EL (cell line): Measurements from ENCODE around the gene CTBP2.
"Not testable (repeated sequence)": the region's sequence is repeated elsewhere in the genome, so short reads cannot be mapped to it uniquely, and the experiment has no call there.

Source experiments
- DNase-seq: peaks from one replicate; pipeline ENCODE4 v3.0.0-alpha.2; 2016

CTBP2 gene

DNA sequence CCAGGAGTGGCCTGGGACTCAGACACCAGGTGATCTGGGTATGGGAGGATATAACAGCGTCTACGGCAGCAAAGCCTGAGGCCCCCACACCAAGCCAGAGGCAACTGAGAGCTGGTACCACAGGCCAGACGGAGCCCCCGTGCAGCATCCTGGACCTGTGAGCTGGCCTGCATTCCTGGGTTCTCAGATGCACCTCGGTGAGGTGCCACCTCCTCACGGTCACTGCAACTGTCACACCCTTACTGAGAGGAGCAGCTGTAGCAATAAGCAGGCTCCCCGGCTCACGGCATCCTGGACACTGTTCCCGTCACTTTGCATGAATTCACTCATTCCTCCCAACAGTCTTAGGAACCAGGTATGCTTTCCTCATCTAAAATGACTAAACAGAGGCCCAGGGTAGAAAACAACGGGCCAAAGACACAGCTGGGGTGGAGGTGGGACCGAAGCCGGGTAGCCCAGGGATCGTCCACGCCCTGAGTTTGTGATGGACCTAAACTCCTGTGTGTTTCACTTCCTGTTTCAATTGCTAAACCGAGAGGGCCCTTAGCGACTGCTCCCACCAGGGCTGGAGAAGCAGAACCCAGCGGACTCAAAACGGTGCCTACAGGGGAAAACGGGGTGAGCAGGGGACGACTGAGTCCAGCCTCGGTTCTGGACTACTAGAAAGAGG lies 98.7 kb downstream of the CTBP2 start:
- DNase-seq: no peak

DNA sequence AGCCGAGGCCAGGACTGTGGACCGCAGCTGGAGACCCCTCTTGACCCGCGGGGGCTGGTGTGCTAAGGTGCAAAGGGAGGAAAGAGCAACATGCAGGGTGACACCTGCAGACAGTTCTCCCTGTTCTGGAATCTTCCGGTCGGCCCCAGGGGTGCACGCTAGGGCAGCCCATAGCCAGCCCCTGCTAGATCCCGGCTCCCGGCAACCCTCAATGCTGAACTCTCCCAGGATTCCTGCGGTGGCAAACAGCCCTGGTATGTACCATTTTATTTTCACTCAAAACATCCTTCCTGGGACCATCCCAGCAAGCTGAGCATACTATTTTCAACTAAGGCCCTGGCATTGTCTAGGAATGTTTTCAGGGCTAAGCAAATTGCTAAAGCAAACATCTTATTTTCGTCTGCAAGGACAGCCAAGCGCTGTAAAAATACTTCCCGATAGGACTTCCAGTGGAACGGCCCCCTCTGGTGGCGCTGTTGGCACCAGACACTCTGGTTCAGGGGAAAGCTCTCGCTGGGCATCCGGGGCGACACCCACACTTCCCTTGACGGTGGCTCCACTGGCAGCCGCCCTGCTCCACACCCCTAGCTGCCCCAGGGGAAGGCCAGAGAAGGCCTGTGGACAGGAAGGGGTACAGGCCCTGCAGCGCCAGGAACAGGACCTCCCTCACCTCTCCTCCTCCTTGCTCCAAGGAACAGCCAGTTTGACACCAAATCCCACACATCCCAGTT lies 99.4 kb downstream of the CTBP2 start:
- peak; percentile 86 for DNase-seq

DNA sequence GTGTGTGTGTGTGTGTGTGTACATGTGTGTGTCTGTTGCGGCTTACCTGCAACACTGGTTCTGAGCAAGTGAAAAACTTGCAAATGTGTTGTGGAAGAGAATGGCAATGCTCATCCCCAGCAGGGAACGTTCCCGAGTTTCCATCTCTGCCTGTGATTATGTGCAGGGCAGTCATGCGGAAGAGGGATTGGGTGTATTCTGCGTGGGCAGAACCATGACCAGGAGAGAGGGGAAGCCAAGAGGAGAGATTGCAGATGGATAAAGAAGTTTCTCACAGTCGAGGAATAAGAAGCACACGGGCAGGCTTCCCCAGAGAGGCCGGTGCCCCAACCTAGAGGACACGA lies 99.9 kb downstream of the CTBP2 start:
- no peak for DNase-seq

DNA sequence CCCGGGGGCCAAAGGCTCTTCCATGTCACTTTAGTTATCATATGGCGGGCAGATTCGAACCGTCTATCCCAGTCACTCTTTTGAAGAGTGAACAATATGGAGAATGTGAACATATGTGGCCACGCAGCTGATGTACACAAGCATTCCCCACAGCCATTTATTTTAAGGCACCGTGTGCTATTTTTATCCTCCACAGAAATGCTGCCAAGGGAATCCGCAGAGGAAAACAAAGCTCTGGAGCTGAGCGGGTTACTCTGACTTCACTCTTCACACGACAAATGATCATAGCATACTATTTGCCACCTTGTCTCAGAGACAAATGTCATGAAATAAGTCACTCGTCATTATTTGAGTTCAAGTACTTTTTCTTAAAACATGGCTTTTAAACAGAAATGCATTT lies 100.3 kb downstream of the CTBP2 start:
- no peak for DNase-seq

DNA sequence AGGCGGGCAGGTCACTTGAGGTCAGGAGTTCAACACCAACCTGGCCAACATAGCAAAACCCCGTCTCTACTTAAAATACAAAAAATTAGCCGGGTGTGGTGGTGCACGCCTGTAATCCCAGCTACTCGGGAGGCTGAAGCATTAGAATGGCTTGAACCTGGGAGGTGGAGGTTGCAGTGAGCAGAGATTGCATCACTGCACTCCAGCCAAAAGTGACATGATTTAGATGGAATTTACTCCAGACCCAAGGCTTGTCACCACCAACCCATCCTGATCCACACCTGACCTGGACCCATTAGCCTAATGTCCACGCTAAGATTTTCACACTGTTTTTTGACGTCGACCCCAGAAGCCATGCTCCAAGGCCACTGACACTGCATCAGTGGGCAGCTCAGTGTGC lies 101.0 kb downstream of the CTBP2 start:
- not testable (repeated sequence) for DNase-seq

DNA sequence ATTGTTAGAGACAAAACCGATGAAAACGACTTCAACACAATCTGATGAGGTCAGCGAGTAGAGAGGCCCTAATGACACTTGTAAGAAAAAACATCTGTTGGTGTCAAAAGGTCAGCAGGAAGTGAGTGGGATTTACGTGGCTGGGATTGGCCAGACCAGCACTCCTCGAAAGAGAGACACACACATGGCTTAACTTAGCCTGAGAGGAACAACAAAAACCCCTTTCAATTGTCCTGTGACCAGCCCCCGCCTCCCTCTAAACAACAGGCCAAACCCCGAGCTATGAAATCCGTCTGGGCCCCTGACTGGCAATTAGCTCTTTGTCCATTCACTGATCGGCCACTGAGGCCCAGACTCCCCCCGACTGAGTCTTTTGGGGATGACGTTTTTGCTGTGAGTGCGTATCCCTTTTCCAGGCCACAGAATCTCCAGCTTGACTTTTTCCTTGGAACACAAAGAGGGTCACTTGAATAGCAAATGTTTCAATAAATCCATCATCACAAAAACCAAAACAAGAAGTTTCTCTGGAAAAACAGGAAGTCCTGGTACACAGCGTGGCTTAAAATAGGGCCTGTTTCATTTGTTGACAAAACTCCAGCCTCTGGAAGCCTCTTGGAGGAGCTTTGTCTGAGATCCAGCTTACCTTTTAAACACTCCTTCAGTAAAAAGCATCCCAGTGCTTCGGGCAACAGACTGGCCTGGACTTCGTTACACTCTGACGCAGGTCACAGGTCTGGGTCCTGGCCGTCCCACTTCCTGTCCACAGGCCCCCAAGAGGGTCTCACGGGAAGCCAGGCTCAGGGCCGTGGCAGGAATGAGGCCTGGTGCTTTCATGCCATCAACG lies 103.0 kb downstream of the CTBP2 start:
- DNase-seq: peak; percentile 95

DNA sequence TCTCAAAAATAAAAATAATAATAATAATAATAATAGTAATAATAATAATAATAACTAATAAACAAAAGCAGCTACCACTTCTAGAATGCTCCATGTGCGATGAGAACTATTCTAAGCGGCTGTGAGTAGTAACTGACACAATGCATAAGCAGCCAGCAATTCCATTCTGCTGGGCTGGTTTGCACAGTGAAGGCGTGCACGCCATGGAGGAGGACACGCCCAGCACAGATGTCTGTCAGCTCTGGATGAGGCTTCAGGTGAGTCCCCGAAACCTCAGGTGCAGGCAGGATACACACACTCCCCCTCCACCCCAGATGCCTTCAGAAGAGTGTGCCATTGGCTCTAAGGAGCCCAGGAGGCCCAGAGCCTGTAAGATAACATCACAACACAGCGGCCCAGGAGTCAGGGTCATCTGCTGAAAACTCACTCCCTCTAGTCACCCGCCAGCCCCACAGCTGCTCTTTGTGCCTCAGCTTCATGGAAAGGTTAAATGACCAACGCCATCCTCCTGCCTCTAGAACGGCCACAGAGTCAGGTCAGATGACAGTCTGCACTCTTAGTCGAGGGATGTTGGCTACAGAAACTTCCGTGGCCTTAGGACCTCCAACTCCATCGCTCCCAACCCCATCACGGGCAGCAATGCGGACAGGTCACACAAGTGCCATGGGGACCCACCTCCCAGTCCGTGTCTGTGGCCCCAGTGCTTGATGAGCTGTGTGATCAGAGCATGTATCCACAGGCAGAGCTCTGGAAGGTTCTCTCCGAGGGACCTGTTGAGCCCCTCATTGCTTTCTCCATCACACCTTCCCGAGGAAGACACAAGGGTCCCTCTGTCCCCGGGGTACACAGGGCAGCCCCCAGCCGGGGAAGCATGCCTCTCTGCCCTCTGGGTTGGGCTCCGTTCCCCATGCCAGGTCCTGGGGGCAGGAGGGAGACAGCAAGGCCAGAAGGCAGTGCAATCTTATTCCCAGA lies 103.9 kb downstream of the CTBP2 start:
- DNase-seq: no peak

DNA sequence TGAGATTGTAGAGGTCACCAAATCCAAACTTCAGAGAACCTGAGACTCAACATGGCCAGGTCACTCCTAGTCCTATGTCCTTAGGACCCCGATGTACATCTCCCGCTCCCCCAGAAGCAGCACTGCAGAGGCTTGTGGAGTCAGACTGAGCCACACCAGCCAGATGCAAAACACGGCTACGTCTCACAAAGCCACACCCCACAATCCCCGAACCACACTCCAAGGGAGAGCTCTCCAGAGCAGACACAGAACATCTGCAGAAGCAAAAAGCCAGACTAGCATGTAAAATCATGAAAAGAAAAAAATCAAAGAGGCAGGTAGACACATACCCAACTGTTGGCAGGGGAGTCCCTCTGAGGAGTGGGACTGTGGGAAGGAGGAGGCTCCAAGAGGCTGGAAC lies 104.9 kb downstream of the CTBP2 start:
- no peak for DNase-seq

DNA sequence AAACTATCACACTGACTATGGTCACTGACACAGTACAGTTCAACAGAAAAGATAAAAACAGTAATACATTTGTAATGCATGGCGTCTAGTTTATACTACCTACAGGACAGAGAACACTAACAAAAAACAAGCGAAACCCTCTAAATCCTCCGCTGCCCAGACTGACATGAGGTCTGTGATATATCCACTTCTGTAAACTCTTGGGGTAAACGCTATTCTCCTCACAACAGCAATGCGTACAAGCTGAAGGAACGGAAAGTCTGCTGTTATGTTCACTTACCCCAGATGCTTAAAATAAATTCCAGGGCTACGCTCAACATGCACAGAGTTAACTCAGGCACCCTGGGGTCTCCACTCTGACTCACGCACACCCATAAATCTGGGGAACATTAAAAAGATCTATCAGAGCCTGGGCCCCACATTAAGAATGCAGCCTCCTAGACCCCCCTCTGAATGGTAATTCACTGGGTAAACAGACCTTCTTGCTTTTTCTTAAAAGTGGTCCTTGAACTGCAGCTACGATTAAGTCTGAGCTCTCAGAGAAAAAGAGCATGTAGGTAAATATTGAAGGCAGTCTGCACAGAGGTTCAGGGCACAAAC lies 105.6 kb downstream of the CTBP2 start:
- DNase-seq: no peak

DNA sequence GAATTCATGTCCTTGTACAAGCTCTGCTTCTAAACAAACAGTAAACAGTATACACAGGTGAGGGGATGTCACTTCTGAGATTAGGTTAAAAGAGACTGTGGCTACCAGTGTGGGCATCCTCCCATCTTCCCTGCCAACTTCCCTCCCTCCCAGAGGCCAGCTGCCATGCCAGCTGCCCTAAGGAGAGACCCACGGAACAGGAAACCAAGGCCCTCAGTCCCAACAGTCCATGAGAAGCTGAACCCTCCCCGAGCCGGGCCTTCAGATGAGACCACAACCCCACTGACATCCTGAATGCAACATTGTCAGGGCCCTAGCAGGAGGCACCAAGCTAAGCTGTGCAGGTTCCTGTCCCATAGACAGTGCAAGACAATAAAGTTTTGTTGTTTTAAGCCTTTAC lies 106.1 kb downstream of the CTBP2 start:
- DNase-seq: no peak

DNA sequence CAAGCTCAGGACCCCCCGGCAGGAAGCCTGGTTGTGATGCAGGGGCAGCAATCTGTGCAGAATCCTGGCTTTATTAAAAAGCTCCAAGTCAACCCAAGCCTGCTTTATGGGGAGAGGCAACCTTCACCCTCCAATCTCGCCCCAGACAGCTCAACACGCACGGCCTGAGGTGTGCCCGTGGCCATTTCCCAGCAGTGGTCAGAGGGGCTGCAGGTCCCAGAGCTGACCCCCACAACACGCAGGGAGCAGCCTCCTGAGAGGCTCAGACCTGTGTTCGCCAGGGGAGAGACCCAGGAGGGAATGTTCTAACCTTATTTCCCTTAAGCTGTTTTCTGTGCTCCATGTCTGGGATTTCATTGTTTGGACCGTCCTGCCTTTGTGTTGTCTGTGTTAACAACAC lies 108.2 kb downstream of the CTBP2 start:
- DNase-seq: no peak

DNA sequence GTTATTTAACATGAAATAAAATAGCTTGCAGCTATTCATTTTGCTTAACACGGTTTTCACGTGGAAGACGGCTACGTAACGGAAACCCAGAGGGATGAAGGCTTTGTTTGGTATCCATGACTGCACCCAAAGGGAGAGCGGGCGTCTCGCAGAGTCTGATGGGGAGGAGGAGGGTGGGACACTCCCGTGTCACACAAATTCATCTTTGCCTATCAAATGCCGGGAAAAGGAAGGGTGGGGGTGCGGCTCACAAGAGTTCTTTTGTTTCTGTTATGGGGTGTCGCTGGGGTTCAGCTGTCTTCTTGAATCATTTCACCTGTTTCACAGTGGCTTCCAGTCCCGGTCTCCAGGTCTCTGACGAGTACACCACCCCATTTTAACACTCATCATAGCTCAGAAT lies 110.0 kb downstream of the CTBP2 start:
- no peak for DNase-seq

DNA sequence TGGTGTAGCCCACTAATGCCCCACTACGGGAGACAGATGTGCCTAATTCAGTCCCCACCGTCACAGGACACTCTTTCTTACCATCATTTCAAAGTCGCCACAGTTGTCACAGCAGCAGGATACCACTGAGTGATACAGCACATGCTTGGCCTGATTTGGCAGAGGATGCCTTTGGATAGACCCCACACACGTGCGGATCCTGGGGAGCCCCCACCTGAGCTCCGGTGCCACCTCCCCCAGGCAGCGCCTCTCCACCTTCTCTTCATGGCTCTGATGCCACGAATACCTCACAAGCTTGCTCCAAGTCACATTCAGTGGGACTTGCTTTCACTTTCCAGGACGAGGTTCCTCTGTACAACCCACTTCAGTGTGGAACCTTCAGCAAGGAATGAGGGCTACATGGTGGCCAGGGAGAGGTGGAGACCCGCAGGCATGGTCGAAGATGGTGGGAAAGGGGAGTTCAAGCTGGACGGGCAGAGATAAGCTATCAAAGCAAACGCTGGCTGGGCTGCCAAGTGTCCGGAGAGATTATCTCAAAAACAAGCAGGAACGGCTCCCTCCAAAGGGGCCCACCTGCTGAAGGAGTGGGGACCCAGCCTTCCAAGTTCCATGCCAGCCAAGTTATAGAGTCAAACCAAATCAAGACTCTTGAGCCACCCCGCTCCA lies 111.0 kb downstream of the CTBP2 start:
- DNase-seq: no peak

DNA sequence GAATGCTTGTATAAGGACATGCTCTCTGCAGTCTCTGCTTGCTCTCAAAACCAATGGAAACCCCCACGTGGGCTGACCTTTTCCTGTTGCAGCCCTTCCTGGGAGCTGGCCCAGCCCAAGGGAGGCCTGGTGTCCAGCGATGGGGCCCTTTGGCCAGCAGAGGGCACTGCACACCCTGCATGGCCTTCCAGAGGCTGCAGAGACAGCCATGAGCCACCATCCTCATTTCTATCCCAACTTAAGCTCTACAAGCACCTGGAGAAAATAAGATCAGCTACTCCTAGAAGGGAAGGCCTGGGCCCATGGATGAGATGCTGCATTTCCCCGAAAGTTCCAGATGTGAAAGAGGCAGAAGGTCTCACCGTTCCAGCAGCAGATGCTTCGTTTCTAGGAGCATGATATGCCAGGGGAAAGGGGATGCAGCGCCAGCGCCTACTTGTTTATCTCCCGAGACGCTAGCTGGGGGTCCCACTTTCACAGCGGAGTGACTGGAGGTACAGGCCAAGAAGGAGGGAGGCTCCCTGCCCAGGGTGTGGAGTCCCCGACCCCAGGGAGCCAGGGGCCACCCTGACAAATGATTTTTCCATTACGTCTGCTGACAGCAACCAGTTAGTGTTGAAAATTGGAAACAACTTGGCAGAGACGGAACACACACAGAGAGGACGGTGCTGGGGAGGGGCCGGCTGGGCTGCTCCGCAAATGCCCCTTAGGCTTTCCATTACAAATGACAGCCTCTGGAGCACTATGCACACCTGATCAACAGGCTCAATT lies 112.1 kb downstream of the CTBP2 start:
- peak; percentile 84 for DNase-seq

DNA sequence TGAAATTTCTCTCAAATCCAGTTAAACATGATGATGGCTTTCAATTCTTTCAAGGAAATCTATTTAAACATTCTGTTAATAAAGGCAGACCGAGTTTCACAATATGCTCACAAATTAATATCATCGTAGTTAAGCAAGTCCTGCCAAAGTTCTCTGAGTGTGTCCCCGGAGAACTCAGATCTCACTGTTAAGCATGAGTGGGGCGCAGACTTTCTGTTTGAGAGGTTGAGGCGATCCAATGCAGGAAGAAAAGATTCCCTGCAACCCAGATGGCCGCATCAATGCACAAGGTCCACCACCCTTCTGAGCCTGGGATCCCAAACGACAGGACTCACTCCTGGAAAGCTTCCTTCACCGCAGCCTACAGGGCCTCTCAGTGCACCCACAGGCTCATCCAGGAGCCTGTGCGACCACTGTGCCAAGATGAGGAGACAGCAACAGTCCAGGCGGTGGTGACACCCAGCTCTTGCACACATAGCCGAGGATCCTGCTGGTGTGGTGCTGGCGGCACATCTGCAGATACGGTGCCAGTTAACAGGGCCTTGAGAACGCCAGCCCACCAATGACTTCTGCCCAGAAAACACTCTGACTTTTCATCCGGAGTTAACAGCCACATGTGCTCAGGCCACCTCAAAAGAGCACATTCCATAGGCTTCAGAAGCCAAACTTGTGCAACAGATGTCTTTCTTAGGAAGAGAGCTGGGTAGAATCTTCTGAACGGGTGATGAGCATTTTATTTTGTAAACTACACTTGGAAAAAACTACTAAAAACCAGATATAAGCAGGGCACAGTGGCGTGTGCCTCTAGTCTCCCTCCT lies 116.3 kb downstream of the CTBP2 start:
- DNase-seq: no peak

DNA sequence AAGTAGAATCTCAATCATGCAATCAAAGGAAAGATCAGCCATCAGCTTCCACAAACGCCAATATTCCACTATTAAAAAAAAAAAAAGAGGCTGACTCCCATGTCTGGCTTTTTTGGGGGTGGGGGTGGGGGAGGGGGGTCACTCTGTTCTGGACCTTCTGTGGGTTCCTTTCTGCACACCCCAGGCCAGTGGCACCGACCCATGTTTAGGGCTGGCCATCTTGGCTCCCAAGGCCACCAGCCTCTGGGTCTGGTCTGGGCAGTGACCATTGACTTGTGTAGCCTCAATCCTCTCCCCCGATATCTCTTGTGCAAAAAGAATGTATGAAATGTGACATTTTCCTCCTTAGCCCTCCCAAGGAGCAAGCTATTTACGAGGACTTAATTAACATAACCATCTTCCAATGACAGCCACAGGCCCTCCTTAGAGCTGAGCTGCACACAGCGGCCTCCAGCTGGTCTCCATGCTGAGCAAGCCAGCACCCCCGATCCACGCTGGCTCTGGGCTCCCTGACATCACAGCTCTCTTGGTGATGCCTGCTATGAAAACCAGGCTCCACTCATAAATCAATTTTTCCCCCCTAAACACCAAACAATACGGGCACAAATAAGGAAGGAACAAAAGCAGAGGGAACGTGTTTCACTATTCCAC lies 118.4 kb downstream of the CTBP2 start:
- no peak for DNase-seq

DNA sequence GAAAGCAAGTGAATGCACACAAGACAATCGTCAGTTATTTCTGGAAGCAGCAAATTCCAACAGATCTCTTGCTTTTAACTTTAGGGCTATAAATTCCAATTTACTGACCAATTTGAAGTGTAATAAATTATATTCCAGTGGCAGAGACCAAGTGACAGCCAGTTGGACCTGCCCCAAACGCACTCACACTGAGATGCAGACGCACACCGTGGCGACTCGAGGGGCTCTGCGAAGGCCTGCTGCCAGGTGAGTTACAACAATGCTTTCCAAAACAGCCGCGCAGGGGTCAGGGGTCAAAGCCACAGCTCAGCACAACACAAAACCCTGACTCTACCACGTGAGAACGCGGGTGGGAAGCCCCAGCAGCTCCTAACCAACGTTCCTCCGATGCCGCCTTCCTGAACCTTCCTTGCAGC lies 121.0 kb downstream of the CTBP2 start:
- no peak for DNase-seq

DNA sequence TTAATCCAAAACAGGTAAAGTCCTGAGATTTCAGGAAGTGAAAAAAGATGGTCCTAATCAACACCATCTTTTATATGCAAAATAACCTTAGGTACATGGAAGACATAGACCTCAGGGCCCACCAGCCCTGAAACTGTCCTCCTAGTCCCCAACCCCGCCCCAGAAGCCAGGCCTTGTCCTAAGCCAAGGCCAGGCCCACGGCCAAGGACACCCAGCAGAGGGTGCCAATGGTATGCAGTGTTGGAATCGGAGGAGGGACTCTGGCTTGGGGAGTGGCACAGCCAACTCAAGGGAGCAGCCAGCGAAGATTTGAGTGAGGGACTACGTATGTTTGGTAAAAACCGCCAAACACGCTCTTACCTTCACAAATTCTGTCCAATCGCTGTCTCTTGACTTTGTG lies 121.7 kb downstream of the CTBP2 start:
- no peak for DNase-seq

DNA sequence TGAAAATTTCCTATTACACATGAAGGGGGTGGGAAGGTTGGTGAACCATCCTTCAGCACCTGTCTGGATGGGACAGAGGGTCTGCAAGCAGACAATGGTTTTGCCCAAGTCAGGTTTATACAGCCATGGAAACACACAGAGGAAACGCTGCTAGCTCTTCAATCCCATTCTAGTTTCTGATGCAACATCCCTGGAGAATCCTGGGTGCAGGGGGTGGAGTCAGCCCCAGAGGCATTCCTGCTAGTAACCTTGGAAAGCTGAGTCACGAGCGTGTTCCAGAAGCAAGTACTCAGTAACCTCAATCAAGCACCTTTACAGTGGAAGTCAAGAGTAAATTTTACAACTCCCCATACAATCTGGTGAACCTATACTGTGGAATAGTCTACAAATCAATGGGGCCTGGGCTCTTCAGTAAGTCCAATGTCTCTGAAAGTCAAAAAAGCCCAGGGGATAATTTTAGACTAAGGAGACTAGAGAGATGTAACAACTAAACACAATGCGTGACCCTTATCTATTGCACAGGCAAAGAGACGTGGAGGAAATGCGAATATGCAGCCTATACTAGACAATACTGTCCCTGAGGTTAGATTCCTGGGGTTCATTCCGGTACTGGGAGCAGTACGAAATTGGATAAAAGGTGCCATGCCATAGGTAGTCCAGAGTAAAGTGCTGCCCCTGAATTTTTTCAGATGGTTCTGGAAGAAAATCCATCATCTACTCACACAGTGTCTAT lies 123.1 kb downstream of the CTBP2 start:
- peak; percentile 93 for DNase-seq
